ENCODE data around the gene CLEC1A. TPM values are rescaled to one million over a fixed set of nuclear protein-coding genes. Genes with fewer than 3 reads are reported as not detected.

The CLEC1A gene
- total and polyA plus RNA-seq, 2 donors (not counting 3 experiments of a cell fraction or from before 2014, with no cell fraction given), result 22.0 to 24.2 TPM

GRCh38 chr12:10147714-10148403 lies 49.1 kb upstream of the CLEC1A start:
- TF ChIP-seq POLR2A (IDR thresholded peaks at IDR 0.05; ENCODE audit: low read depth, low read length) (no peak), CTCF (IDR thresholded peaks at IDR 0.05; ENCODE audit: extremely low read depth in 1 of 2, insufficient read depth in 1 of 2, low read depth in 1 of 2, low read length in 2 of 2) (no peak)
- DNase-seq (ENCODE audit: low read depth, low spot score) (no peak), FAIRE-seq (no peak)
- Histone ChIP-seq H3K27ac (ENCODE audit: insufficient read depth, low read depth, low read length) (no peak overlapping the region), H3K4me3 (replicated peaks in 1 of 3; ENCODE audit: insufficient read depth in 1 of 3, low read depth in 1 of 3, low read length in 3 of 3) (no peak overlapping the region), H2AFZ (ENCODE audit: low read depth, low read length) (no peak overlapping the region), H3K9ac (replicated peaks; ENCODE audit: extremely low read depth, insufficient read depth, low read length) (no peak overlapping the region), H3K9me3 (replicated peaks; ENCODE audit: control insufficient read depth, insufficient read depth, low read length) (no peaks in the 10 kb centered on the region), H3K9me1 (replicated peaks; ENCODE audit: control insufficient read depth, extremely low read depth, insufficient read depth, low read length) (no peaks in the 10 kb centered on the region), H3K79me2 (ENCODE audit: control insufficient read depth, insufficient read depth, low read length) (no peaks in the 10 kb centered on the region), H3K4me1 (ENCODE audit: control insufficient read depth, extremely low read depth, insufficient read depth, low read length) (no peaks in the 10 kb centered on the region), H3K36me3 (ENCODE audit: control insufficient read depth in 2 of 2, extremely low read depth in 1 of 2, insufficient read depth in 2 of 2, low read length in 2 of 2) (no peaks in the 10 kb centered on the region), H4K20me1 (replicated peaks; ENCODE audit: control insufficient read depth, extremely low read depth, insufficient read depth, low read length) (no peaks in the 10 kb centered on the region), H3K27me3 (ENCODE audit: control insufficient read depth in 2 of 2, insufficient read depth in 2 of 2, low read length in 2 of 2) (no peaks in the 10 kb centered on the region), H3K4me2 (ENCODE audit: insufficient read depth, low read length) (no peak overlapping the region)
- ChIA-PET CTCF (no interaction called here), POLR2A (no interaction called here)
- dilution Hi-C loops (cut with MboI; ENCODE audit: extremely low pct_ligation_motif_present, low sequenced_read_pairs) (no loop called here), intact Hi-C loops (cut with micrococcal nuclease) (no loop called here)
- BruUV-seq (replicated peaks), result no TSS peak

GRCh38 chr12:10142976-10143589 lies 44.3 kb upstream of the CLEC1A start:
- Histone ChIP-seq H3K27me3 (ENCODE audit: control insufficient read depth in 2 of 2, insufficient read depth in 2 of 2, low read length in 2 of 2) (no peaks in the 10 kb centered on the region), H3K9ac (replicated peaks; ENCODE audit: extremely low read depth, insufficient read depth, low read length) (no peak overlapping the region), H3K27ac (ENCODE audit: insufficient read depth, low read depth, low read length) (no peak overlapping the region), H3K9me3 (replicated peaks; ENCODE audit: control insufficient read depth, insufficient read depth, low read length) (no peaks in the 10 kb centered on the region), H3K4me2 (ENCODE audit: insufficient read depth, low read length) (no peak overlapping the region), H3K36me3 (ENCODE audit: control insufficient read depth in 2 of 2, extremely low read depth in 1 of 2, insufficient read depth in 2 of 2, low read length in 2 of 2) (no peaks in the 10 kb centered on the region), H3K4me3 (replicated peaks in 1 of 3; ENCODE audit: insufficient read depth in 1 of 3, low read depth in 1 of 3, low read length in 3 of 3) (no peak overlapping the region), H3K79me2 (ENCODE audit: control insufficient read depth, insufficient read depth, low read length) (no peaks in the 10 kb centered on the region), H3K4me1 (ENCODE audit: control insufficient read depth, extremely low read depth, insufficient read depth, low read length) (no peaks in the 10 kb centered on the region), H4K20me1 (replicated peaks; ENCODE audit: control insufficient read depth, extremely low read depth, insufficient read depth, low read length) (no peaks in the 10 kb centered on the region), H3K9me1 (replicated peaks; ENCODE audit: control insufficient read depth, extremely low read depth, insufficient read depth, low read length) (no peaks in the 10 kb centered on the region), H2AFZ (ENCODE audit: low read depth, low read length) (no peak overlapping the region)
- TF ChIP-seq FOS (IDR thresholded peaks at IDR 0.05; ENCODE audit: borderline replicate concordance, insufficient read depth, low read length) (peak; percentile 32), POLR2AphosphoS5 (IDR thresholded peaks at IDR 0.05; ENCODE audit: insufficient read depth, low read depth, low read length) (no peak)
- CTCF ChIA-PET, result interaction anchor here (0.8 to 5.9 kb wide), 11 partner anchors 10 to 400 kb away, joined by 3 to 88 read pairs (median 6); partner anchors contain the start of gene CLEC12B
- peak; percentile 23 for DNase-seq (ENCODE audit: low read depth, low spot score)
- no TSS peak for BruUV-seq (replicated peaks)
- FAIRE-seq, result no peak
- POLR2A ChIA-PET, result interaction anchor here (0.6 kb wide), 1 partner anchor 111 kb away, joined by 4 read pairs; no protein-coding TSS in a partner anchor
- intact Hi-C loops (cut with micrococcal nuclease), result no loop called here
- dilution Hi-C loops (cut with MboI; ENCODE audit: extremely low pct_ligation_motif_present, low sequenced_read_pairs), result no loop called here

Data from endothelial cell of umbilical vein (primary cell).